Amniotic epithelial cell (primary cell): ENCODE data around the gene RGS6.

Source experiments
- DNase-seq: peaks from one replicate; pipeline ENCODE4 v3.0.0-alpha.2; 2010; ENCODE audit warnings: low read depth

The RGS6 gene

DNA sequence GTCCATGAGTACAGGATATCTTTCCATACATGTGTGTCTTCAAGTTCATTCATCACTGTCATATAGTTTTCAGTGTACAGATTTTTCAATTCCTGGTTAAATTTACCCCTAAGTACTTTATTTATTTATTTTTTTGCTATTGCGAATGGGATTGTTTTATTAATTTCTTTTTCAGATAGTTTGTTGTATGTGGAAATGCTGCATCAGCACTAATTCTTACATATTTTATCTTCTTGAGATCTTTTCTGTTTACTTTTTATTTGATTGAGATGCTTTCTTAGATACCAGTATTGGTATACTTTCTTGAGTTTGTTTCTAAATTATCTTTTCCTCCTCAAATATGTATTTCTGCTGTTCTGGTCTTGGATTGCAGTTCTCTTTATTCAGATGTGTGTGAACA lies 148.9 kb downstream of the RGS6 start:
- no peak for DNase-seq

DNA sequence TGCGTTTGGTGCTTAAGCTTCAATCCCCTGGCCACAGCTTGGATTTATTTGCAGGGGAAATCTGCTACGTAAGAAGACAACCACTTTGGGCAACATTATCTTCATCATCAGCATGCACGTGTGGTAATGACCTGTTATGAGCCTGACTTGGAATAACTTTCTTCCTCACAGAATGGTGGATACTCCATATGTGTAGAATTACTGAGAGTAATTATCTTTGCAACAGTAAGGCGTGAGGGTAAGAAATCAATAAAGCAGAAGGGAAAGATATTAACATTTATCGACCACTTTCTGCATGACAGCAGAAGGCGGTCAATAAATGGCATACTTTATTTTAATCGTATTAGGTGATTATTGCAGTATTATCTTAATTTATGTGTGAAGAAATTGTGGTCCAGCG lies 152.7 kb downstream of the RGS6 start:
- no peak for DNase-seq

- no peak for DNase-seq
These were observed 157.4 kb downstream of the RGS6 start for GRCh38 chr14:72089625-72090024.

GRCh38 chr14:72094844-72095582 lies 162.8 kb downstream of the RGS6 start:
- DNase-seq = no peak

DNA sequence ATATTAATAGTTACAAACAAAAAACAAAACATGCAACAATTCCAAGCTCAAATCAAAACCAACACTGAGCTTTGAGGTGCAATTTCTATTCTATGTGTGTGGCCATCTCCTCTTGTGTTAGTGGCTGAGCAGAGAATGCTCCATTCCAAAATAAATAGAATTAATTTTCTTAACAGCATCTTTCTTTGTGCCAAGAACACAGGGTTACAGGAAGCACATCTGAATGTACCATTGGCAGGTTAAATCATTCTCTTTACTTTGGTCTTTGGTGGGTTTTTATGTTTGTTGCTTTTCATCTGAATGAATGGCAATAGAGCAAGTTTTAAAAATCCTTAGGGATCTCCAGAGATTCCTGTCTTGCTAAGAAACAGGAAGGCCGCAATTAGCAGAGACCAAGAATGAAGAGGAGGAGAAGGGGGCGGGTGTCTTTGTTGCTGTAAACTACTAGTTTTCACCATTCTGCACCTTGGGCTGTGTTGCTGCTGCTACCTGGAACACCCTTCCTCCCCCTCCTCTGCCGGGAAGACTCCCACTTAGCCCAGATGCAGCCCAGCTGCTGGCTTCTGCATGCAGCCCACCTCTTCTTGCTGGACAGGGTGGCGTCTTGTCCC lies 165.0 kb downstream of the RGS6 start:
- no peak for DNase-seq

GRCh38 chr14:72098210-72098609 lies 166.0 kb downstream of the RGS6 start:
- DNase-seq = no peak

DNA sequence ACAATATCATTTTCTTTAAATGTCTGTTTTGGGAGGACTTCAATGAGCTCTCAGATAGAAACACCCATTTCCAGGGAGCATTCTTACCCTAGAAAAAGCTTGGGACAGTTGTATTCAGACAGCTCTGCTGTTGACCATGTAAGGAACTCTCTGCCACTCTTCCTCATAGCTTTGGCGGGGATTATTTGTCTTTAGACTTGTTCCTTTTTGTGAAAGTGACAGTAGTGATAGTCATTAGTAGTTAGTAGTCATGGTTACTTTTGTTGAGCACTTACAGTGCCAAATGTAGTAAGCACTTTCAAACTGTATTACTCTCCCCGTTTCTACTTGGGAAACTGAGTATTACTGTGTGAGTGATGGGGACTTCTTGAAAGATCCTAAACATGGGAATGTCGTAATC lies 167.3 kb downstream of the RGS6 start:
- DNase-seq = no peak

DNA sequence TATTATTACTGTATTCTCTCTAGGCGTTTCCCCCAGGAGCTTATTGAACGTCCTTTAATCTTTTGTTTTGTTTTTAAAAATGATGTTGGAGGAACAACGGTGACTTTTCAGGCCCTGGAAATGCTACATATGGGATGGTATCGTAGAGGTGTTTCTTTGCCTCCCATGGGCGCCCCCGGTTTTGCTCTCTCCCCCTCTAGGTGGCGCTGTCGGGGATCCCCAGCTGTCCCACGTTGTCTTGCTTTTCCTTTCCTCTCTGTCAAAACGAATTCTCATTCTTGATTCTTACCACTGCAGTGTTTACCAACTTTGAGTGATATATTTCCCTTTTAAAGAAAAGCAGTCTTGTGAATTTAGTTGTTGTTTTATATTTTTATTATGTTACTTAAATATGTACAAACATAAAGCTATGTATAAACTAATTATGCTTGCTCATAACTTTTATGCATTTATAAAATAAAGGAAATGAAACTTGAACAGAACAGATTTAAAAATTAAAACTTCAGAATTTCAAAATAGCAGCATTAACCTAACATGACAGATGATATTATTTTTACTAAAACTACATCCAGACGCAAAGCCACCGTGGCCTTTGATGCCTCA lies 171.9 kb downstream of the RGS6 start:
- no peak for DNase-seq

- no peak for DNase-seq
These were observed 179.7 kb downstream of the RGS6 start for GRCh38 chr14:72111911-72112310.

- no peak for DNase-seq
These were observed 186.6 kb downstream of the RGS6 start for GRCh38 chr14:72118841-72119240.

GRCh38 chr14:72120315-72120714 lies 188.1 kb downstream of the RGS6 start:
- no peak for DNase-seq

GRCh38 chr14:72123755-72124154 lies 191.5 kb downstream of the RGS6 start:
- no peak for DNase-seq

GRCh38 chr14:72124171-72124570 lies 191.9 kb downstream of the RGS6 start:
- DNase-seq = no peak

- DNase-seq = no peak
These were observed 193.9 kb downstream of the RGS6 start for GRCh38 chr14:72126091-72126490.

DNA sequence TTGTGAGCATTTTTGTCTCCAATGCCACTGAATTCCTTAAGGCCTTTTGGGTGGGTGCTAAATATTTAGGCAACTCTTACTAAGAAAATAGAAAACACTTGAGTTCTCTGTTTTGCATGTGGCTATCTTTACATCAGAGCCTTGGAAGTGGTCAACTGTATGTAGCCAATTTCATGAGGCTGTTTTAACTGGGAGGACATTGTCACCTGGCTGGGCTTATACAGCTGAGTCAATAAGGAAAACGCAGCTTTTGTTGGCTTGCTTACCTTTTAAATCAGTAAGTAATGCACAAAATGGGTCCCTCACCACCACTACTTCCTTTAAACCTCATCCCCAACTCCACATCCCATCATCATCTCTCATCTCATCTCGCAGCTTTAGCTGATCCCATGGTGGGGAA lies 194.3 kb downstream of the RGS6 start:
- no peak for DNase-seq

GRCh38 chr14:72128629-72129028 lies 196.4 kb downstream of the RGS6 start:
- DNase-seq = no peak

- DNase-seq = no peak
These were observed 197.1 kb downstream of the RGS6 start for GRCh38 chr14:72129291-72129690.

GRCh38 chr14:72141084-72141483 lies 208.9 kb downstream of the RGS6 start:
- DNase-seq = no peak

GRCh38 chr14:72142328-72142727 lies 210.1 kb downstream of the RGS6 start:
- DNase-seq = no peak

DNA sequence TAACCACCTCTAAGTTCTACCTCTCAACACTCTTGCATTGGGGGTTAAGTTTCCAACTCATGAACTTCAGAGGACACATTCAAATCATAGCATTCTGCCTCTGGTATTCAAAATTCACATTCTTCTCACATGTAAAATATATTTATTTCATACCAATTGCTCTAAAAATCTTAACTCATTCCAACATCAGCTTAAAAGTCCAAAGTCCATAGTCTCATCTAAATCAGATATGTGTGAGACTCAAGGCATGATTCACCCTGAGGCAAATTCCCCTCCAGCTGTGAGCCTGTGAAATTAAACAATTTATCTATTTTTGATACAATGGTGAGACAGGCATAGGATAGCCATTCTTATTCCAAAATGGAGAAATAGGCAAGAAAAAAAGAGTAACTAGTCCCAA lies 214.0 kb downstream of the RGS6 start:
- no peak for DNase-seq

GRCh38 chr14:72154645-72155378 lies 222.6 kb downstream of the RGS6 start:
- no peak for DNase-seq

DNA sequence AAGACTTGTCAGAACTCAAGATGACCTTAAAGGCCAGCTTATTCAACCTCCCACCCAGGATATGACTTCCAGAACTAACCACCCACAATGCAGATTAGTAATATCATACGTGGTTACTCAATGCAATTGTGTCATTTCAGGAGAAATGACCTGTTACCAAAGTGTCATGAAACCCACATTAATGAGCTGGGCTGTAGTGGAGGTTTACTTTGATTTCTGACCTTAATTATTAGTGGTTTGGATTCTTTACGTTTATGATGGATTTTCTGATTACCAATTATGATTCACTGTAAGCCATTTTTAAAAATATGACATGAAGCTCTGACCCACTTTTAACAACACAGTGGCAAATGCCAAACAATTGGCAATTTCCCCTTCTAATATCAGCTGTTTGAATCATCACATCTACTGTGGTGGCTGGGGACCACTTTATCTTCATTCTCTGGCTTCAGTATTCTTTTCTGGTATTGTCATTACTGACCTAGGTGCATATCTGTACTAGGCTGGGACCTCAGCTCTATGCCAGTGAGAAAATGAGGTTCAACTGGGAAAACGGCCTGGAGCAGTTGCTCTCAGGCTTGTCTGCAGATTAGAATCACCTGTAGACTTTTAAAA lies 223.3 kb downstream of the RGS6 start:
- DNase-seq = no peak
